C4-2B (cell line): ENCODE results near the gene ACTL8.

Source experiments
- ZFX ChIP-seq: fragments of 450-650 bp; IDR thresholded peaks from 2 replicates; pipeline ENCODE4 v1.6.1; 2017
- TF ChIP-seq, protein P1 (sequence below): fragments of 450-650 bp; conservative IDR thresholded peaks from 2 replicates; pipeline ENCODE4 v1.5.1; 2017; ENCODE audit warnings: mild to moderate bottlenecking

DNA sequence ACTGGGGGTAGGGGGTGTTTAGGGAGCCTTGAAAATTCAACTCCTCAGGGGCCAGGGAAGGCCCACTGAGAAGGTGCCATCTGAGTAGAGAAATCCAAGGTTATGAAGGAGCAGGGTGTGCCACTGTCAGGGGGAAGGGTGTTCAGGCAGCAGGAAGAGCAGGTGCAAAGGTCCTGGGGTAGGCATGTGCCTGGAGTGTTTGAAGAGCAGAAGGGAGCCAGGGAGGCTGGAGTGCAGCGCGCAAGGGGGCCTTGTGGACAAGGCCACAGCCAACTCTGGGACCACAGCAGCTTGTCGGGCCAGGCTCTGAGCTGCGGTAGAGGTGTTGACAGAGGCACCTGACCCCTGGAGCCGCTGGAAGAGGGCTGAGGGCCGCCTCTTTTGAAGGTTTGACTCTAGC, 19.3 kb downstream of the ACTL8 start:
- TF ChIP-seq, protein P1, sequence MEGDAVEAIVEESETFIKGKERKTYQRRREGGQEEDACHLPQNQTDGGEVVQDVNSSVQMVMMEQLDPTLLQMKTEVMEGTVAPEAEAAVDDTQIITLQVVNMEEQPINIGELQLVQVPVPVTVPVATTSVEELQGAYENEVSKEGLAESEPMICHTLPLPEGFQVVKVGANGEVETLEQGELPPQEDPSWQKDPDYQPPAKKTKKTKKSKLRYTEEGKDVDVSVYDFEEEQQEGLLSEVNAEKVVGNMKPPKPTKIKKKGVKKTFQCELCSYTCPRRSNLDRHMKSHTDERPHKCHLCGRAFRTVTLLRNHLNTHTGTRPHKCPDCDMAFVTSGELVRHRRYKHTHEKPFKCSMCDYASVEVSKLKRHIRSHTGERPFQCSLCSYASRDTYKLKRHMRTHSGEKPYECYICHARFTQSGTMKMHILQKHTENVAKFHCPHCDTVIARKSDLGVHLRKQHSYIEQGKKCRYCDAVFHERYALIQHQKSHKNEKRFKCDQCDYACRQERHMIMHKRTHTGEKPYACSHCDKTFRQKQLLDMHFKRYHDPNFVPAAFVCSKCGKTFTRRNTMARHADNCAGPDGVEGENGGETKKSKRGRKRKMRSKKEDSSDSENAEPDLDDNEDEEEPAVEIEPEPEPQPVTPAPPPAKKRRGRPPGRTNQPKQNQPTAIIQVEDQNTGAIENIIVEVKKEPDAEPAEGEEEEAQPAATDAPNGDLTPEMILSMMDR, result no peak
- TF ChIP-seq ZFX, result no peak
